ENCODE results near the gene HMX3. TPM values are rescaled to one million over a fixed set of nuclear protein-coding genes. Genes with fewer than 3 reads are reported as not detected.

The HMX3 gene
- total RNA-seq, 1 experiment from 2014 or later: 15.2 TPM

DNA sequence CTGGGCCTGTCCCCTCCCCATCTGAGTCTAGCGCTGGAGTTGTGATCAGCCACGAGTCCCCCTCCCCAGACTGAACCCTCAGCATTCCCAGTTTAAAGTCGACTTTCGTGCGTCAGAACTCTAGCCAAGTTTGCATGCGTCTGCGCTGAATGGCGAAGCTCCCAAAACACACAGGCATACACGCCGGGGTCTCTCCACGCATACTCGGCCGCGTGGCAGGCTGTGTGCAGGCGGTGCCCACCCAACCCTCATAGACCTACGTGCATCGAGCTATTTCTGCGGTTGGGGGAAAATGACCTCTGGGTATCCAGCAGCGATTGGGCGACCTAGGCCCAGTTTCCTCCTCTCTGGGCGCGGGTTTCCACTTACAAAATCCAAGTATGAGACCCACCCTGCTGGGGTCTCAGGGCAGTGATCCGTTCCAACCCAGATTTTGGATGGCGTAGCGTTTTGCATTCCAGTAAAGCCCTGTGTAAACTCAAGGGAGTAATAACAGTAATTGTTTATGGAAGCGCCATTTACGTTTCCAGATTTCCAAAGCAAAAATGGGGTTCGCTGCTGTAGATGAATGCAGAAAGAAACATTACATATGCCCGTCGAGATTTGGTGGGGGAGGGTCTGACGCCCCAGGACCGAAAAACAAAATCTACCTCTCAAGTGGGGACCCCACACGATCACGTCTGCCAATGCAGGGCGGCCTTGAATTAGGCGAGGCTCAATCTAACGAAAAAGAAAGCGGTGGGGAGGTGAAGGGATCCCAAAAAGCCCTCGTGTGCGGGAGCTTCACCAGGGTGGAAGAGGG, 2.0 kb upstream of the HMX3 start:
- TF ChIP-seq, protein P1, sequence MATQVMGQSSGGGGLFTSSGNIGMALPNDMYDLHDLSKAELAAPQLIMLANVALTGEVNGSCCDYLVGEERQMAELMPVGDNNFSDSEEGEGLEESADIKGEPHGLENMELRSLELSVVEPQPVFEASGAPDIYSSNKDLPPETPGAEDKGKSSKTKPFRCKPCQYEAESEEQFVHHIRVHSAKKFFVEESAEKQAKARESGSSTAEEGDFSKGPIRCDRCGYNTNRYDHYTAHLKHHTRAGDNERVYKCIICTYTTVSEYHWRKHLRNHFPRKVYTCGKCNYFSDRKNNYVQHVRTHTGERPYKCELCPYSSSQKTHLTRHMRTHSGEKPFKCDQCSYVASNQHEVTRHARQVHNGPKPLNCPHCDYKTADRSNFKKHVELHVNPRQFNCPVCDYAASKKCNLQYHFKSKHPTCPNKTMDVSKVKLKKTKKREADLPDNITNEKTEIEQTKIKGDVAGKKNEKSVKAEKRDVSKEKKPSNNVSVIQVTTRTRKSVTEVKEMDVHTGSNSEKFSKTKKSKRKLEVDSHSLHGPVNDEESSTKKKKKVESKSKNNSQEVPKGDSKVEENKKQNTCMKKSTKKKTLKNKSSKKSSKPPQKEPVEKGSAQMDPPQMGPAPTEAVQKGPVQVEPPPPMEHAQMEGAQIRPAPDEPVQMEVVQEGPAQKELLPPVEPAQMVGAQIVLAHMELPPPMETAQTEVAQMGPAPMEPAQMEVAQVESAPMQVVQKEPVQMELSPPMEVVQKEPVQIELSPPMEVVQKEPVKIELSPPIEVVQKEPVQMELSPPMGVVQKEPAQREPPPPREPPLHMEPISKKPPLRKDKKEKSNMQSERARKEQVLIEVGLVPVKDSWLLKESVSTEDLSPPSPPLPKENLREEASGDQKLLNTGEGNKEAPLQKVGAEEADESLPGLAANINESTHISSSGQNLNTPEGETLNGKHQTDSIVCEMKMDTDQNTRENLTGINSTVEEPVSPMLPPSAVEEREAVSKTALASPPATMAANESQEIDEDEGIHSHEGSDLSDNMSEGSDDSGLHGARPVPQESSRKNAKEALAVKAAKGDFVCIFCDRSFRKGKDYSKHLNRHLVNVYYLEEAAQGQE (IDR thresholded peaks at IDR 0.05; ENCODE audit: insufficient read depth in 1 of 2, low read depth in 2 of 2, low read length in 1 of 2): no peak
- TF ChIP-seq TCF7L2 (IDR thresholded peaks at IDR 0.05; ENCODE audit: low read depth, low read length): no peak
- TF ChIP-seq SIN3A (IDR thresholded peaks at IDR 0.05; ENCODE audit: borderline replicate concordance, insufficient read depth, low read depth, low read length): no peak
- TF ChIP-seq, protein P2, sequence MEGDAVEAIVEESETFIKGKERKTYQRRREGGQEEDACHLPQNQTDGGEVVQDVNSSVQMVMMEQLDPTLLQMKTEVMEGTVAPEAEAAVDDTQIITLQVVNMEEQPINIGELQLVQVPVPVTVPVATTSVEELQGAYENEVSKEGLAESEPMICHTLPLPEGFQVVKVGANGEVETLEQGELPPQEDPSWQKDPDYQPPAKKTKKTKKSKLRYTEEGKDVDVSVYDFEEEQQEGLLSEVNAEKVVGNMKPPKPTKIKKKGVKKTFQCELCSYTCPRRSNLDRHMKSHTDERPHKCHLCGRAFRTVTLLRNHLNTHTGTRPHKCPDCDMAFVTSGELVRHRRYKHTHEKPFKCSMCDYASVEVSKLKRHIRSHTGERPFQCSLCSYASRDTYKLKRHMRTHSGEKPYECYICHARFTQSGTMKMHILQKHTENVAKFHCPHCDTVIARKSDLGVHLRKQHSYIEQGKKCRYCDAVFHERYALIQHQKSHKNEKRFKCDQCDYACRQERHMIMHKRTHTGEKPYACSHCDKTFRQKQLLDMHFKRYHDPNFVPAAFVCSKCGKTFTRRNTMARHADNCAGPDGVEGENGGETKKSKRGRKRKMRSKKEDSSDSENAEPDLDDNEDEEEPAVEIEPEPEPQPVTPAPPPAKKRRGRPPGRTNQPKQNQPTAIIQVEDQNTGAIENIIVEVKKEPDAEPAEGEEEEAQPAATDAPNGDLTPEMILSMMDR (IDR thresholded peaks at IDR 0.05): no peak
- TF ChIP-seq POLR2AphosphoS5 (IDR thresholded peaks at IDR 0.05; ENCODE audit: low read depth, low read length): no peak
- CTCF ChIA-PET: interaction anchor here (0.7 to 2.1 kb wide), 3 partner anchors 20 to 247 kb away, joined by 3 to 8 read pairs (median 3); partner anchors contain the start of gene BUB3
- Histone ChIP-seq H3K9me3 (ENCODE audit: control insufficient read depth, insufficient read depth, low read depth, low read length) (no peaks in the 10 kb centered on the region), H3K27ac (ENCODE audit: low read length) (no peak overlapping the region), H3K4me1 (ENCODE audit: control insufficient read depth, insufficient read depth, low read length) (peaks cover 12% of the 10 kb centered on the region), H3K27me3 (ENCODE audit: control insufficient read depth, insufficient read depth, low read length) (no peaks in the 10 kb centered on the region; the same call in none of the 2 replicates), H3K36me3 (ENCODE audit: control insufficient read depth, insufficient read depth, low read length) (0 out of 2 replicates have a peak, but pooled peaks cover 1% of the 10 kb centered on the region), H3K4me3 (ENCODE audit: low read depth in 2 of 2, low read length in 2 of 2) (peak overlapping the region; percentile 34 to 41)
- DNase-seq (ENCODE audit: low read depth, low spot score) (no peak), ATAC-seq (no peak)
- no TSS peak for BruUV-seq (replicated peaks)
- in situ Hi-C loops (cut with HindIII; ENCODE audit: low pct_unique_long_range_greater_than_20kb, low sequenced_read_pairs) (no loop called here), intact Hi-C loops (cut with micrococcal nuclease; ENCODE audit: unreplicated experiment) (loop anchor here (1.0 to 2.0 kb wide), 3 partner anchors 90 to 425 kb away; no protein-coding TSS in a partner anchor)
- POLR2A ChIA-PET: interaction anchor here (0.7 to 1.1 kb wide), 2 partner anchors 20 kb away, joined by 3 read pairs; partner anchors contain the start of gene BUB3

DNA sequence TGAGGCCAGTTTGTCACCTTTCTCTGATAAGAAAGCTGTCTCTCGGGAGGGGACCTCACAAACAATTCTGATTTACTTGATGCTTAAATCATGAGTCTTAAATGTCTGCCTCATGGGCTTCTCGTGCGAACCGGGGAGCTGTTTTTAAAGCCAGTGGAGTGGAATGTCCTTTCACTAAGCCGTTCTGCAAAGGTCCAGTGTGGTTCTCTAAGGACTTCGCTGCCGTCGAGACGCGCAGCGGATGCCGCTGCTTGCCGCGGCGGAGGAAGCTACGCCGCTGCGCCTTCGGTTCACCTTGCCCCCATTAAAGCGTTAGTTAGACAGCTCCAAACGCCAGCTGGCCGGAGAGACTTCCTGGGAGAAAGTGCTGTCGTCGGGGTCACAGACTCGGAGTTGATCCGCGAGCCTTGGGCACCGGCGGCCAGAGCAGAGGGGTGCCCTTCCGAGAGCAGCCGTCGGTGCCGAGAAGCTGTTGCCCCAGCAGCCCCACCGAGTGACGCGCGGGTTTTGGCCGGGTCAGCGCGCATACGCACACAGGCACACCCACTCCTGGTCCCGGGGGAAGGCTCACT, 1.3 kb upstream of the HMX3 start:
- Histone ChIP-seq H3K9me3 (ENCODE audit: control insufficient read depth, insufficient read depth, low read depth, low read length) (no peaks in the 10 kb centered on the region), H3K4me1 (ENCODE audit: control insufficient read depth, insufficient read depth, low read length) (peaks cover 19% of the 10 kb centered on the region), H3K27me3 (ENCODE audit: control insufficient read depth, insufficient read depth, low read length) (no peaks in the 10 kb centered on the region; the same call in 1 of the 2 replicates), H3K27ac (ENCODE audit: low read length) (no peak overlapping the region), H3K36me3 (ENCODE audit: control insufficient read depth, insufficient read depth, low read length) (0 out of 2 replicates have a peak, but pooled peaks cover 3% of the 10 kb centered on the region), H3K4me3 (ENCODE audit: low read depth in 2 of 2, low read length in 2 of 2) (no peak overlapping the region)
- ATAC-seq: no peak
- BruUV-seq (replicated peaks): no TSS peak
- ChIA-PET POLR2A (interaction anchor here (0.5 to 0.7 kb wide), 2 partner anchors 20 to 129 kb away, joined by 3 read pairs; partner anchors contain the start of gene BUB3), CTCF (interaction anchor here (0.6 kb wide), 1 partner anchor 244 kb away, joined by 4 read pairs; no protein-coding TSS in a partner anchor)
- TF ChIP-seq, protein P1 (IDR thresholded peaks at IDR 0.05; ENCODE audit: insufficient read depth in 1 of 2, low read depth in 2 of 2, low read length in 1 of 2): no peak
- TF ChIP-seq SIN3A (IDR thresholded peaks at IDR 0.05; ENCODE audit: borderline replicate concordance, insufficient read depth, low read depth, low read length): no peak
- TF ChIP-seq TCF7L2 (IDR thresholded peaks at IDR 0.05; ENCODE audit: low read depth, low read length): no peak
- TF ChIP-seq, protein P2 (IDR thresholded peaks at IDR 0.05): no peak
- TF ChIP-seq POLR2AphosphoS5 (IDR thresholded peaks at IDR 0.05; ENCODE audit: low read depth, low read length): no peak
- in situ Hi-C loops (cut with HindIII; ENCODE audit: low pct_unique_long_range_greater_than_20kb, low sequenced_read_pairs): no loop called here
- DNase-seq (ENCODE audit: low read depth, low spot score): no peak
- intact Hi-C loops (cut with micrococcal nuclease; ENCODE audit: unreplicated experiment): no loop called here

All from Panc1 (cell line).